HG03558 (cell line): ENCODE measurements around the gene FOXL3.

Experiments used
- ATAC-seq: cut with Tn5 transposase; IDR thresholded peaks from one replicate; pipeline ENCODE4 v1.9.1; 2021; ENCODE audit warnings: moderate number of reproducible peaks; ENCODE audit not compliant: unreplicated experiment; ENCODE audit errors: extremely low read depth

The FOXL3 gene

DNA sequence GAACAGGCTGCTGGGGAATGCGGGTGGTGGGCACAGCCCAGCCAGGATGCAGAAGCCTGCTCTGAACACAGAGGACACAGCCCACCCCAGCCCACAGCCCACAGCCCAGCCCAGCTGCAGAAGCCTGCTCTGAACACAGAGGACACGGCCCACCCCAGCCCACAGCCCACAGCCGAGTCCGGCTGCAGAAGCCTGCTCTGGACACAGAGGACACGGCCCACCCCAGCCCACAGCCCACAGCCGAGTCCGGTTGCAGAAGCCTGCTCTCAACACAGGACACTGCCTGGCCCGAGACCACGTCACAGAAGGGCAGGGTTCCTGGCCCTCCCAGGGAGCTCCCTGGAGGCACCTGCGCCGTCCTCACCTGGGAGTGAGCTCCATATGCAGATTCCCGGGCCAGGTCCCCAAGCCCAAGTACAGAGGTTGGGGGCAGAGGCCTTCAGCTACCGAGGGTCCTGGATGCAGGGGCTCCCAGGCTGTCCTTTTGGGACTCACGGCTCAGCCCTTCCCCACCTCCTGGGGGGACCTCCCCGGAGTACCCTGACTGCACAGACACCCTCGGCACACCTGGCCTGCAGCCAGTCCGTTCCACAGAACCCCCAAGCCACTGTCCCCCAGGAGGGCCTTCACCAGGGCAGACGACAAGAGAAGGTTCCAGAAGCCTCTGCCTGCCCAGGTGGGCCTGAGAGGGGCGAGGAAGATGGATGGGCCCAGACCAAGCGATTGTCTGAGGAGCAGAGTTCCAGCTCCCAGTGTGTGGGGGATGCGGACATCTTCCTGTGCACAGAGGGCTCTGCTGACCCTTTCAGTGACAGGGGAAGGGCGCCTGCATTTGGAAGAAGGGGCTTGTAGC, 23.7 kb upstream of the FOXL3 start:
- no peak for ATAC-seq

DNA sequence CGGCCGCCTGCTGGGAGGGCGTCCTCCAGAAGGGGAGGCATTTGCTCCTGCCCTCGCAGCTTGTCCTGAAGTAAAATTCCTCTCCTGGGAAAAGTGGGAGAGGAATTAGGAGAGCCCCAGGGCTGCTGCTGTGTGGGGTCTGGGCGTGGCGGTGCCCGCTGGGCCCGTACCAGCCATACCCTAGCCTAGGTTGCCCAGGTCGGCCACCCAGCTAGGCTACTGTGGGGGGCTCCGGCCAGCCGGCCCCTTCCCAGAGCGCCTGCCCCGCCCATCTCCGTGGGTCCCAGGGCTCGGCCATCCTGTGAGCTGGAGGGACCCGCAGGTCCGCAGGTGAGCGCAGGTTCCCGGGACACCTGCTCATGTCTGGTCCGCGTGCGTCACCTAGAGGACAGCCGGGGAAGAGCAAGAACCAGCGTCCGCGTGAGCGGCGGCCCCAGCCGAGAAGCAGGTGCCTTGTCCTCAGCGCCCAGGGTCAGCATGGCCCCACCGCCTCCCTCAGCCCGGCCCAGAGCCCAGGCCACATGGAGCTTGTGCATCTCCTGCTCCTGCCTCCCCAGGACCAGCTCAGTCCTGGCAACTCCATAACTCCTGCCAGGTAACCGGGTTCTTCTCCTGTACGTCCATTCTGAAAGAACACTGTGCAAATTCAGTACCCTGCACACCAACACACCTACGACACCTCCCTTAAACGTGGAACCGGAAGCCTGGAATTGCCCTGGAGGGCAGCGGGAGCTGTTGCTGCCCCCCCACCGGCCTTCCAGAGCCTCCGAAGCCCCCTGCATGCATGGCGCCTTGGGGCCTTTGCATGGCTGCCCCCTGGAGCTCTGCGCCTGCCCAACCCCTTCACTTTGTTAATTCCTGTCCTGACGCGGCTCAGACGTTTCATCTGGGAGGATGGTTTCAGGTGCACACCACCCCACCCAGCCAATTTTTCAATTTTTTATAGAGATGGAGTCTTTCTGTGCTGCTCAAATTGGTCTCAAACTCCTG, 22.8 kb upstream of the FOXL3 start:
- no peak for ATAC-seq

DNA sequence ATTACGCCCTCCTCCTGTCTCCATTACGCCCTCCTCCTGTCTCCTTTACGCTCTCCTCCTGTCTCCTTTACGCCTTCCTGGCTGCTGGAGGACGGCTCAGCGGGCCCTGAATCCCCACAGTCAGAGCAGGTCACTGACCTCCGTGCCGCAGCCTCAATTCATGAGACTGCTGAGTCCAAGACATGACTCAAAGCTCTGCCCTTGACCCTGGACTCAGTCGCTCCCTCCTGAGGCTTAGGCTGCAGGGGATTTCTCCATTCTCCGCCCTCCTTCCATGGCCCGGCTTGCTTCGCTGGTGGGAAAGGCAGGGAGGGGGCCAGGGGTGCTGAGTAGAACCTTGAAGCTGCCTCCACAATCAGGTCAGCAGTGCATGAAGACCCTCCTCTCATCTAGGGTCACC, 21.0 kb upstream of the FOXL3 start:
- ATAC-seq, result no peak

DNA sequence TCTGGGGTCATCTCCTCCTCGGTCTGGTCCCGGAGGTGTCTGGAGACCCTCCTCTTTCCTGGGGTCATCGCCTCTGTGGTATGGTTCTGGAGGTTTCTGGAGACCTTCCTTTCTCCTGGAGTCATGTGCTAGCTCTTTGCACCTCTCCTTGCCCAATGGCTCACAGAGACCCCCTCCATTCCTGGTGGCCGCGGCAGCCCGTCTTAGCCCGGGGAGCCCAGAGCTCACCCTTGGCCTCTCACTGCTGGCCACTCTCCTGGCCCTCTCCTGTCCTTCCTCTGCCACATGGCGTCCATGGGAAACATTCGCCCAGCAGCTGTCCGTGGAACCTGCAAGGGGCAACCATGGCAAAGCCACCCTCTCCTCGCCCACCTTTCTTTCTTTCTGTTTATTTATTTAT, 20.2 kb upstream of the FOXL3 start:
- ATAC-seq, result no peak

DNA sequence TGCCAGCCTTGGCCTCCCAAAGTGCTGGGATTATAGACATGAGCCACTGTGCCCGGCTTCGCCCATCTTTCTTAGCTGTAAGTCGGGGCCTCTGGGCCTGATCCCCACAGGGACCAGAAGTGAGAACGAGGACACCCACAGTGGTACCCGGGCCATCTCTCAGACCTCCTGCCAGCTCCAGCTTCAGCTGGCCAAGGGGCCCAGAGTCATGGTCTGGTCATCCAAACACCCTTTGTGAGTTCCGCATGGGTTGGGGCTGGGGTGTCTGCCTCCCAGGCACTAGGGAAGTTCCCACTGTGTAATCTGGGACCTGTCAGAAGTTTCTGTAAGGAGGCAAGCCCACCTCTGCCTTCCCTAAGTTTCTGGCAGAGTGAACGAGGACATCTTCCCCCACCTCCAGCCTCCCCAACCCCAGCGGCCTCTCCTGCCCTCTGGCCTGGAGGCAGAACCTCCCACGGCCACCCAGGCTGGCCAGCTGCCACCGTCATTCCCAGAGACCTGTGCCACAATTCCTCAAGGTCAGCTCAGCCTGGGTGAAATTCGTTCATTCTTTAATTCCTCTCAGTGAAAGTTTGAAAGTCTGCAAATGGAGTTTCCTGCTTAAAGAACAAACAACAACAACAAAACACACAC, 19.5 kb upstream of the FOXL3 start:
- no peak for ATAC-seq

DNA sequence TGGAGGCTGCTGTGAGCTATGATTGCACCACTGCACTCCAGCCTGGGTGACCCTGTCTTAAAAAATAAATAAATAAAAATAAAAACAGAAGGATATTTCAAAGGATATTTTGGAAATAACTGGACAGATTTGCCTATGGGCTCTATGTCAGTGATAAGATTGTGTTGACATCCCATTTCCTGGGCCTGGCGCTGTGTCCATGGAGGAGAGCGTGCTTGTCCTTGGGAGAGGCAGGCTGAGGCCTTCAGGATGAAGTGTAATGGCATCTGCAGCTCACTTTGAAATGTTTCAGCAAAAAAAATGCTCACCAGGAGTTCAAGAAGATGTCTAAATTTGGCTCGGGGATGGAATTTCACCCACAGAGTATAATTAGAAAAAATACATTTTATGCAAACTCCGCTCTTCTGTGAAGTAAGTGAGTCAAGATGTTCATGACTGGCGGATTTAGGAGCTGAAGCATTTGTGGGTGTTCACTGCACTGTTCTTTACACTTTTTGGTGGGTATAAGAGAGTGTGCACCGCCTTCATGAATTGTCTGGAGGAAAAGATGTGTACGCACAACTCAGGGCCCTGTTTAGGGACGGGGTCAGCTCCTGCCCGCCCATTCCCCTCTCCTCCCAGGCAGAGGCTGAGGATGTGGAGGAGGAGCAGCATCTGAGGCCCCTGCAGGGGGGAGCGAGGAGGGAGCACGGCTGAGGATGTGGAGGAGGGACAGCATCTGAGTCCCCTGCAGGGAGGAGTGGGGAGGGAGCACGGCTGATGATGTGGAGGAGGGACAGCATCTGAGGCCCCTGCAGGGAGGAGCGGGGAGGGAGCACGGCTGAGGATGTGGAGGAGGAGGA, 18.5 kb upstream of the FOXL3 start:
- ATAC-seq, result no peak

DNA sequence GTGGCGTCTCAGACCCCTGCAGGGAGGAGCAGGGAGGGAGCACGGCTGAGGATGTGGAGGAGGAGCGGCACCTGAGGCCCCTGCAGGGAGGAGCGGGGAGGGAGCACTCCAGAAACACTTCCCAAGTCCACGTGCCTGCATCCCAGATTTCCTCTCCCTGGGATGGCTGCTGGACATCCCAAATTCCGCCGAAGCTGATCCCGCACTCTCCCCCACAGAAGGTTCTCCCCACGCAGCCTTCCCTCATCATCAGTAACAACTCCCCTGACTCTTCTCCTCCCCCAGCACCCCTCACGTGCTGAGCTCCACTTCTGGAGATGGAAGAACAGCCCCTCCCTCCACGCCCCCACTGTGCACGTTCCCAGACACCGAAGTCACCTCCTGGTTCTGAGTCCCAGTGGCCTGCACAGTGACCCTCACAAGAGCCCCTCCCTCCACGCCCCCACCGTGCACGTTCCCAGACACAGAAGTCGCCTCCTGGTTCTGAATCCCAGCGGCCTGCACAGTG, 17.8 kb upstream of the FOXL3 start:
- ATAC-seq, result no peak

DNA sequence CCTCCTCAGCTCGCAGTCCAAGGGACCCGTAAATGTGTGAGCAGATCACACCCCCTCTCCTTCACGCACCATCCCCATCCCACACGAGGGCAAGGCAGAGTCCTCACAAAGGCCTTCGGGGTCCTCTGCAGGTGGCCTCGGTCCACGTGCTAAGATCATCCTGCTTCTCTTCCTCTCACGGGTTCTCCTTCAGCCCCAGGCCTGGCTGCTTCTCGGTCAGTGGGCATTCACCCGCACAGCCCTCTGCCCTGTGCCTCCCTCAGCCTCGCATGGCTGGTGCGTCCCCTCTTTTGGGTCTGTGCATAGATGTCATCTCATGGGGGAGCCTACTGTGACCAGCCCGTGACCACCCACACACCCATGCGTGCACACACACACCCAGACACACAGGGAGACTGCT, 17.3 kb upstream of the FOXL3 start:
- ATAC-seq, result no peak

DNA sequence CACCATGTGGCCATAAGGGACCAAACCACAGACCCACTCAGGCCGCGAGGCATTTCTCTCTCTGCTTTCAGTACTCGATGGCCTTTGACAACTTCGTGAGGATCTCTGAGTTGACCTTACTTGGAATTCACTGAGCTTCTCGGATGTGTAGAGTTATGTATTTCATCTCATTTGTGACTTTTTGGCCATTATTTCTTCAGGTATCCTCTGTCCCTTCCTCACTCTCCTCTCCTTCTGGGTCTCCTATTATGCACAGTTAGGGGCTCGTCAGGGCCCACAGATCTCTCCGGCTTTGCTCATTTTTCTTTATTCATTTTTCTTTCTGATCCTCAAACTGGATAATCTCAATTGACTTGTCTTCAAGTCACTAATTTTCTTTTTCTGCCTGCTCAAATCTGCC, 16.6 kb upstream of the FOXL3 start:
- no peak for ATAC-seq

DNA sequence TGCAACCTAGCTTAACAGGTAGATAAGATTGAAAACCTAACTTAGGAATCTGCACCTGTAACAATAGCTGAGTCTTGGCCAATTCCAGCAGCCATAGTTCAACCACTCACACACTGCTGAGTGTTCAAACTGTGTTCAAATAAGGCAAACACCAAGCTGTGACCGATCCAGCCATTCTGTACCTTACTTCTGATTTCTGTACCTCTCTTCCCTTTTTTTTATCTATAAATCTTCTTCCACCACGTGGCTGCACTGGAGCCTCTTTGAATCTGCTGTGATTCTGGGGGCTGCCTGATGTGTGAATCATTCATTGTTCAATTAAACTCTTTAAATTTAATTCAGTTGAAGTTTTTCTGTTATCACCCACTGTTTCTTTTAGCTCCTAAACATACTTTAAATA, 15.7 kb upstream of the FOXL3 start:
- ATAC-seq, result no peak

DNA sequence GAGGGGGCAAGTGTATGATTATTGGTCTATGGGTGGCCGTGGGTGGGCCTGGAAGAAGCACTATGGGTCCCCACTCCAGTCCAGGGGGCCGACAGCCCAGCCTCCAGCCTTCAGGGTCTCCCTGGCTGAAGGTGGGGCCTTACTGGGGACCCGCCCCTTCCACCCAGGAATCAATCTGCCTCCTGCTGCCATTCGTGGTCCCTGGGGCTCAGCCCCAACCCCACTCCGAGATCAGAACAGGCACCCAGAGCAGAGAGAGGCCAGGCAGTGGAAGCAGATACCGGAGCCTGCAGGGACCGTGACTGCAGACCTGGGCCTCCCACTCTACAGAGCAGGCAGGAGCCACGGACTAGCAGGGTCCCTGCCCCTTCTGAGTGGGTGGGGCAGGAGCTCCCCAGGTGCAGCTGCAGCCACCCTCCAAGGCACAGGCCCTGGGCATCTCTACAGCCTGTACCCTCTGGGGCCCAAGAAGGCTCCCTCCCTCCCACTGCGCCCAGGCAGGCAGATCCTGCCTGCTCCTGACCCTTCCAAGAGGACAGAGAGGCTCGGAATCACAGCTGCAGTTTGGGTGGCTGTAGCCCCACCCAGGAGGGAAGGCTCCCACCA, 13.6 kb upstream of the FOXL3 start:
- no peak for ATAC-seq

DNA sequence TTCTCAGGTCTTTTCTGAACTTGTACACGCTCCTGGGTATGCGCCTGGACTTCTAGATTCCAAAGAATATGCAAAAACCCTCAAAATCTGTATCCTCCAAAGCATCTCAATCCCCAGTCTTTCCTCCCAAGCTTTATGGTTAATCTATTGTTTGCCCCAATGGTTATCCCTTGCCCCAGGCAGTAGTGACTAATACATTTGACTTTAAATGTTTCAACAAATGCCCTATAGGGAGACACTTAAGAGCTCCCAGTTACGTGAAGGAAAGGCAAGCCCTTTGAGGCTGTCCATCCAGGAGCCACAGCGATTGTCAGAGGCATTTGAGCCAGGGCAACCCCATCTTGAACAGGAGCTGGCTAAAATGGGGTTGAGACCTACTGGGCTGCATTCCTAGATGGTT, 12.7 kb upstream of the FOXL3 start:
- ATAC-seq, result no peak

DNA sequence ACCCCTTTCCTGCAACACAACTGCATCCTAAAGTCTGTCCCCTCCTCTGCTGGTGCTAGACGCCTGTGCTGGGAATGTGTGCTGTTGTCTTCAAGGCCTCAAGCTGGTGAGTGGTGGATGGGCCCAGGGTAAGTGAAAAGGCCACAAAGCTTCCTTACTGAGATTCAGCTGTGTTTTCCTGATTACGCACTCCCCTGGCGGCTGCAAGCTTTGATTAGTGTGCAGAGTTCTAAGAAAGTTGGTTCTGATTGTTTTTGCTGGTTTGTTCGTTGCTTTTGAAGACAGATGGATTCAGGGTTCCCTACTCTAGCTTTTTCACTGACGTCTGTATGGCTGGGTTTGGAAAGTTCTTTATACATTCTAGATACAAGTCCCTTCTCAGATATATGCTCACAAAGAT, 11.9 kb upstream of the FOXL3 start:
- no peak for ATAC-seq

DNA sequence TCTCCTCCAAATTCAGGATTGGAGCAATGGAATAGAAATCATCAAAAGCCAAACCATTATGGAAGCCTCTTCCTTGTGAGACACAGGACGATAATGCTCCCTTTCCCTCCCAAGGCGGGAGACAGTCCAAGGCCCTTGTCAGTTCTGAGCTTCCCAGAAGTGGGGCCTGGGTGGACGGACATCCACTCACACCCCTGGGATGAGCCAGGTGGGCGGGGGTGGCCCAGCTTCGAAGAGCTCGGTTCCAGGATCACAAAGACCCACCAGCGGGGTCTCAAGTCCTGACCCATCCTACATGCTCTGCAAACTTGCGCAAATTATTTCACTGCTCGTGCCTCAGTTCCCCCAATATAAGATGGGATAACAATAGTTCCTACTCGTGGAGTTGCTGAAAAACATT, 10.1 kb upstream of the FOXL3 start:
- ATAC-seq, result no peak

DNA sequence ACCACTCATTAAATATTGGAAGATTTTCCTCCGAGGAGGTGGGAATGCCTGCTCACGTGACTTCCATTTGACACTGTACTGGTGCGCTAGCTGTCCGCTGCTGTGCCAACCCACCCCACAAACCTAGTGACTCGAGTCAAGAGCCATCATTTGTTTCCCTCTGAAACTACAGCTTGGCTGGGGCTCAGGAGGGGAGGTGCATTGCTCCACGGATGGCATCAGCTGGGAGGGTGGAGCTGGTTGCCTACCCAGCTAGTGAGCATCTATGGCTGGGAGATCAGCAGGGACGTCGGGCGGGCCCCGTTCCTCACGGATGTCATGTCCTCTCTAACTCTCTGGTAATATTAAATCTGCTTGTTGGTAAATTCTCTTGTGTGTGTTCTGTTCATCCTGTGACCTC, 9.5 kb upstream of the FOXL3 start:
- ATAC-seq, result no peak

DNA sequence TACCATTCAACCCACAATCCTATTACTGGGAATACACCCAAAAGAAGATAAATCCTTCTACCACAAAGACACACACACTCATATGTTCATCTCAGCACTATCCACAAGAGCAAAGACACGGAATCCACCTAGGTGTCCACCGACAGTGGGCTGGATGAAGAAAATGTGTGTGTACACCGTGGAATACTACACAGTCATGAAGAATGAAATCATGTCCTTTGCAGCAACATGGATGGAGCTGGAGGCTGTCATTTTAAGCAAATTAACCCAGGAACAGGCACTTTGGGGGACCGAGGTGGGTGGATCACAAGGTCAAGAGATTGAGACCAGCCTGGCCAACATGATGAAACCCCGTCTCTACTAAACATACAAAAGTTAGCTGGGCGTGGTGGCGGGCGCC, 8.3 kb upstream of the FOXL3 start:
- no peak for ATAC-seq

DNA sequence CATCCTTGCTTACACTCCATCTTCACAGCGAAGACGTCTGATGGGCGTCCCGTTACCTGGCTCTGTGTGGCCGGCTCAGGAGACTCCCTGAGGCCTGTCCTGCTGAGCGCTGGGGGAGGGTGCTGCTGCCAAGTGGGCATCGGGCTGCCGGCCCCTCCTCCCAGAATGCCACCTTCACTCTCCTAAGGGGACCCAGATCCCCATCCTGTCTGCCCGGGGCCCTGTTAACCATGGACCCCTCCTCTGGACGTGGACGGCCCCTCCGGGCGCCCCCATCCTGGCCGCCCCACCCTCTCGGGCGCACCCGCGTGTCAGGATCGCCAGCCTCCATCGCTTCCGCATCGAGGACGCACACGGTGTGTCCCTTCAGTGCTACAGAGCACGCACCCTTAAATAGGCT, 7.3 kb upstream of the FOXL3 start:
- ATAC-seq, result no peak

DNA sequence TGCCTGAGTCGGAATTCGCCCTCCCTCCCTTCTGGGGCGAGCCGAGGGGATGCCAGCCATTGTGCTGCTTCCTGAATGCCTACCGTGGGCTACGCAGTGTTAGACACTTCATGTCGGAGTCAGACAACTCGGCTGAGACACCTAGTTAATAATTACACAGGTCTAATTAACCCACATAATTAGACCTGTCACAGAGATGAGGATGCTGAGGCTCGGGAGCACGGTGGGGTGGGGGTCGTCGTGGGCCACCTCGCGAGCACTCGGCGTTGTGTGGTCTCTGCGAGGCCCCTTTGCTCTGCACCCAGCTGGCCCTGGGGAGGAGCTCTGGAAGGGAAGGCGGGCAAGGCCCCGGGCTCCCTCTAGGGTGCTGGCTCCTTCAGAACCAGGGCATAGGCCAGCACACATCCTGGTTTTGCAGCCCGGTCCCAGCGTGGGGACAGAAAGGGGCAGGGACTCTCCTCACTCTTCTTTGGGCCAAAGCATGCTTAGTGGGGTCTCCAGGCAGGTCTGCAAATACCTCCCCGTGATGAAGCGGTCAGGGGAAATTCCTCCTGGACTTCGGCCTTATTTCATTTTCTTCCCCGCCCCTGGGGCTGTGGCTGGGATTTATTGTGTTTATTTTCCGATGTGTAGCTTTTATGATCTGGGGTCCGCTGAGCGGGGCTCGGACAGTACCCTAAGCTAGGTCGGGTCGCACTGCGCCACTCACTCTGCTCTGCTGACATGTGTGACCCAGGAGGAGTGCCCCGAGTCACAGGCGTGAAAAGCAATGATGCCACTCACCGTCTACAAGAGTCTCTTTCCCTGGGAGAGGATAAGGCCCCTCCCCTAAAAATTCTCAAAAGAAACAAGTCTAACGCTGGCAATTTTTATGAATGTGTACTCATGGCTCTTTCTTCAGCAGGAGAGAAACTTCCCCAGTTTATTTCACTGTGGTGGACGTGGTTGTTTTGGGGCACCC, 4.9 kb upstream of the FOXL3 start:
- no peak for ATAC-seq
